NCI-H2171 treated with DMSO at 0.1 percent for 48 hours (cell line): Measurements from ENCODE around the gene ZBED4.
A peak's percentile ranks its signal among the peaks of the same experiment; 100 is the strongest.
"Not testable (repeated sequence)": the region's sequence is repeated elsewhere in the genome, so short reads cannot be mapped to it uniquely, and the experiment has no call there.

Source experiments
- DNase-seq: peaks from one replicate; lab custom pipeline; 2025; lab: John Stamatoyannopoulos, UW

Gene ZBED4, protein sequence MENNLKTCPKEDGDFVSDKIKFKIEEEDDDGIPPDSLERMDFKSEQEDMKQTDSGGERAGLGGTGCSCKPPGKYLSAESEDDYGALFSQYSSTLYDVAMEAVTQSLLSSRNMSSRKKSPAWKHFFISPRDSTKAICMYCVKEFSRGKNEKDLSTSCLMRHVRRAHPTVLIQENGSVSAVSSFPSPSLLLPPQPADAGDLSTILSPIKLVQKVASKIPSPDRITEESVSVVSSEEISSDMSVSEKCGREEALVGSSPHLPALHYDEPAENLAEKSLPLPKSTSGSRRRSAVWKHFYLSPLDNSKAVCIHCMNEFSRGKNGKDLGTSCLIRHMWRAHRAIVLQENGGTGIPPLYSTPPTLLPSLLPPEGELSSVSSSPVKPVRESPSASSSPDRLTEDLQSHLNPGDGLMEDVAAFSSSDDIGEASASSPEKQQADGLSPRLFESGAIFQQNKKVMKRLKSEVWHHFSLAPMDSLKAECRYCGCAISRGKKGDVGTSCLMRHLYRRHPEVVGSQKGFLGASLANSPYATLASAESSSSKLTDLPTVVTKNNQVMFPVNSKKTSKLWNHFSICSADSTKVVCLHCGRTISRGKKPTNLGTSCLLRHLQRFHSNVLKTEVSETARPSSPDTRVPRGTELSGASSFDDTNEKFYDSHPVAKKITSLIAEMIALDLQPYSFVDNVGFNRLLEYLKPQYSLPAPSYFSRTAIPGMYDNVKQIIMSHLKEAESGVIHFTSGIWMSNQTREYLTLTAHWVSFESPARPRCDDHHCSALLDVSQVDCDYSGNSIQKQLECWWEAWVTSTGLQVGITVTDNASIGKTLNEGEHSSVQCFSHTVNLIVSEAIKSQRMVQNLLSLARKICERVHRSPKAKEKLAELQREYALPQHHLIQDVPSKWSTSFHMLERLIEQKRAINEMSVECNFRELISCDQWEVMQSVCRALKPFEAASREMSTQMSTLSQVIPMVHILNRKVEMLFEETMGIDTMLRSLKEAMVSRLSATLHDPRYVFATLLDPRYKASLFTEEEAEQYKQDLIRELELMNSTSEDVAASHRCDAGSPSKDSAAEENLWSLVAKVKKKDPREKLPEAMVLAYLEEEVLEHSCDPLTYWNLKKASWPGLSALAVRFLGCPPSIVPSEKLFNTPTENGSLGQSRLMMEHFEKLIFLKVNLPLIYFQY

GRCh38 chr22:49852898-49853894, at the start of gene ZBED4:
ZBED4 (plus strand) TSS chr22:49853844; CDS start chr22:49883663, 29,819 bp downstream.
- peak; percentile 94 for DNase-seq

GRCh38 chr22:49807129-49807528, 46.5 kb upstream of the ZBED4 start:
- no peak for DNase-seq

- no peak for DNase-seq
These were observed 45.6 kb upstream of the ZBED4 start for GRCh38 chr22:49807780-49808708.

GRCh38 chr22:49810363-49811019, 43.2 kb upstream of the ZBED4 start:
- DNase-seq = no peak

GRCh38 chr22:49811020-49811791, 42.4 kb upstream of the ZBED4 start:
- DNase-seq = no peak

GRCh38 chr22:49812838-49813237, 40.8 kb upstream of the ZBED4 start:
- DNase-seq = no peak

GRCh38 chr22:49814164-49814686, 39.4 kb upstream of the ZBED4 start:
- DNase-seq = no peak

DNA sequence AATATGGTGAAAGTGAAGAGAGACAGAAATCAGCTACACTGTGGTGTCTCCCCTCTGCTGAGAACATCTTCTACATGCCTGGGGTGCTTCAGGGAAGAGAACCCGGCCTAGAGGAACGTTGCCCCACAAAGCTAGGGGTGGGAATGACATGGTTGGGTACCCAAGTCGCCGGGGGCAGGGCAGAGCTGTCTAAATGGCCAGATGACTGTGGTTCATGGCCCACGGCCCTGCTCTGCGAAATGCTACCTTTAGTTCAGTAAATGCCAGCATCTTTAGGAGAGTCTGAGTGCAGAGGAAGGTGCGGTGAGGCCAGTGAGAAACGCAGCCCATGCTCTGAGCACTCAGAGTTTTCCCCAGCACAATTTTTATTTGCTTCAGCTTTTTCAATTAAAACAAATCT, 38.8 kb upstream of the ZBED4 start:
- DNase-seq = no peak

DNA sequence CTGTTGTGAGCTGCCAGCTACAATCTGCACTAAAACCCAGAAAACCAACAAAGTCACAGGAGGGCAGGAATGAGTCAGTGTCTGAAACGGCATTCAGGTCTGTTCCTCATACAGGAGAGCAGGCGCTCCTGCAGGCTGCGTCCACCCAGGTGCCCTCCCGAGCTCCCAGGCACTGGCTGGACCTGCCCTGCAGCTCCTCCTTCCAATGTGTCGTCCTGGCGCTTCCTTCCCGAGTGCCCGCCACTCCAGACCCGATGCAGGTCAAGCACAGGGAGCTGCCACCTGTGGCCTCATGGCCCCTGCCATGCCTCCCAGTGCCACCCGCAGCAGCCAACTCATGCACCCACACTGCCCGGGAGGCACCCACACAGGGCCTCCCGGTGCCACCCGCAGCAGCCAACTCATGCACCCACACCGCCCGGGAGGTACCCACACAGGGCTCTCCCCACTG, 38.0 kb upstream of the ZBED4 start:
- no peak for DNase-seq

- DNase-seq = no peak
These were observed 36.3 kb upstream of the ZBED4 start for GRCh38 chr22:49817359-49817758.

DNA sequence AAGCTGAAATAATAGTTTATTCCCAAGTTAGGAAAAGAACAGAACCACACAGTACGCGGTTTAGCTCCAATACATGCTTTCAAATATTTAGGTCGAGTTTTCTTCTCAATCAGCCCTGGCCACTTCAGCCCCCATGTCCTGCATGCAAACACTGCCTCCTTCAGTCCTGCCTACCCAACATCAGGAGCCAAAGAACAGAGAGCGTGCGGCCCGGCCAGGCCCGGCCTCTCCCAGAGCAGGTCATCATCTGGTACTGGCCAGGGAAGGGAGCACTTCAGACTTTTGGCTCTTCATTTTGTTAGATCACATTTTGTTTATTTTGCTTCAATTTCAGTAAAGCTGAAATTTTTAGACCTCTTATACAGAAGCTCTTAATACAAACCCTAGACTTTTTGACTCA, 32.7 kb upstream of the ZBED4 start:
- DNase-seq = no peak

- not testable (repeated sequence) for DNase-seq
These were observed 31.9 kb upstream of the ZBED4 start for GRCh38 chr22:49821741-49822140.

- no peak for DNase-seq
These were observed 30.2 kb upstream of the ZBED4 start for GRCh38 chr22:49823289-49824045.

GRCh38 chr22:49824185-49824925, 29.3 kb upstream of the ZBED4 start:
- no peak for DNase-seq

DNA sequence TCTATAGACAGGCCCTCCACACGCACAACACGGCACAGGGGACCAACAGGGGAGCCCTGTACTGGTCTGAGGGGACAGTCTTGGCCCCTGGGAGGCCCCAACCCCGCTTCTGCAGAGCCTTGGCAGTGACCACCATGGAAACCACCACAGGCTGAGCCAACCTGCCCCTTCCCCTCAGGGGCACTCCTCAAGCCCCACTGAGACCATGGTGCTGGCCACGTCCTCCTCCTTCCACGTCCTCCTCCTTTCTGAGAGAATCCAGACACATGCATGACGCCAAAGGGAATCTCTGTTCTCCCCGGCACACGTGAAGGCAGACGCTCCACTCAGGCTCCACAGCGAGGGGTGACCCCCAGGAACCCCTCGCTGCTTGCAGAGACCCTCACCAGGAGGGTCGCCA, 28.7 kb upstream of the ZBED4 start:
- no peak for DNase-seq

DNA sequence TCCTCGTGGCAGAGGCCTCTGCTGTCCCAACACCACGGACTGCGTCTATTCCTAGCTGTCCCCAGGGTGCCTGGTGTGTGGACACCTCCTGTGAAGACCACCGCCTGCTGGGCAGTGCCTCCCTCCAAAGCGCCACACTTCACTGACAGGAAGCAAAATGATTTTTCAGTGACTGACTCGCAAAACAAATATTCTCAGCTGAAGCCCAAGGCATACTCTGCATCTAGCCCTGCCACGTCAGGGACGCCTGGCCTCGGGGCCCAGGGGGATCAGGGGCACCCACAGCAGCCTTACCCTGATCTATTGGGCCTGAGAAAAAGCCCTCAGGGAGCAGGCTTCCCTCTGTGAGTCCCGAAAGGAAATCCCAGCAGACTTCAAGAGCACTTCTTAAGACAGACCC, 28.2 kb upstream of the ZBED4 start:
- DNase-seq = no peak
